MM.1S (cell line): ENCODE measurements around the gene ITIH3.

Source experiments
- DNase-seq: peaks from one replicate; pipeline ENCODE4 v3.0.0-alpha.2; 2015
- H2AFZ ChIP-seq: fragments of 300-600 bp; sonication (generic); 2 replicates; pipeline ENCODE4 v1.6.0; 2016; ENCODE audit warnings: antibody characterized with exemption, low read length
- H3F3A ChIP-seq: fragments of 300-600 bp; sonication (generic); 2 replicates; pipeline ENCODE4 v1.6.1; 2016; ENCODE audit warnings: mild to moderate bottlenecking, antibody characterized with exemption, low read length, moderate library complexity, mixed read lengths; ENCODE audit not compliant: insufficient read depth
- H3K27ac ChIP-seq: fragments of 300-600 bp; sonication (generic); 2 replicates; pipeline ENCODE4 v1.5.1; 2016; ENCODE audit warnings: mild to moderate bottlenecking, low read length
- H3K27me3 ChIP-seq: fragments of 300-600 bp; sonication (generic); replicated peaks from 2 replicates; pipeline ENCODE4 v1.6.0; 2016; ENCODE audit warnings: low read length; ENCODE audit not compliant: insufficient read depth
- H3K36me3 ChIP-seq: fragments of 300-600 bp; sonication (generic); replicated peaks from 2 replicates; pipeline ENCODE4 v1.6.1; 2016; ENCODE audit warnings: mild to moderate bottlenecking, low read length, mixed read lengths; ENCODE audit not compliant: insufficient read depth
- H3K4me1 ChIP-seq: fragments of 300-600 bp; sonication (generic); 2 replicates; pipeline ENCODE4 v1.6.1; 2016; ENCODE audit warnings: low read length, mixed read lengths
- H3K4me2 ChIP-seq: fragments of 300-600 bp; sonication (generic); 2 replicates; pipeline ENCODE4 v1.6.0; 2016; ENCODE audit warnings: low read depth, low read length
- H3K4me3 ChIP-seq: fragments of 300-600 bp; sonication (generic); 2 replicates; pipeline ENCODE4 v1.5.1; 2016; ENCODE audit warnings: low read length, mixed read lengths
- H3K79me2 ChIP-seq: fragments of 300-600 bp; sonication (generic); 2 replicates; pipeline ENCODE4 v1.6.1; 2016; ENCODE audit warnings: mixed run types, low read length, mixed read lengths
- H3K9ac ChIP-seq: fragments of 300-600 bp; sonication (generic); 2 replicates; pipeline ENCODE4 v1.6.1; 2016; ENCODE audit warnings: low read length, mixed read lengths
- H3K9me2 ChIP-seq: fragments of 300-600 bp; sonication (generic); replicated peaks from 2 replicates; pipeline ENCODE4 v1.6.1; 2016; ENCODE audit warnings: mild to moderate bottlenecking, low read length, mixed read lengths; ENCODE audit not compliant: insufficient read depth
- H3K9me3 ChIP-seq: fragments of 300-600 bp; sonication (generic); replicated peaks from 2 replicates; pipeline ENCODE4 v1.6.1; 2016; ENCODE audit warnings: mild to moderate bottlenecking, low read length, mixed read lengths; ENCODE audit not compliant: insufficient read depth
- H4K20me1 ChIP-seq: fragments of 300-600 bp; sonication (generic); 2 replicates; pipeline ENCODE4 v1.6.1; 2016; ENCODE audit warnings: mild to moderate bottlenecking, low read length, moderate library complexity, mixed read lengths; ENCODE audit not compliant: insufficient read depth
- EZH2 ChIP-seq: fragments of 300-600 bp; sonication (generic); optimal IDR thresholded peaks from 2 replicates; pipeline ENCODE3; 2017; ENCODE audit warnings: low read depth, mild to moderate bottlenecking, antibody characterized with exemption, low read length, mixed read lengths
- EZH2phosphoT487 ChIP-seq: fragments of 300-600 bp; sonication (generic); IDR thresholded peaks from 2 replicates; pipeline ENCODE4 v1.6.1; 2018; ENCODE audit warnings: antibody characterized with exemption, low read length
- TF ChIP-seq, protein P1 (sequence below): fragments of 300-600 bp; sonication (generic); IDR thresholded peaks from 2 replicates; pipeline ENCODE4 v1.5.1; 2016; ENCODE audit warnings: antibody characterized with exemption, low read length, mixed read lengths

ITIH3 gene

DNA sequence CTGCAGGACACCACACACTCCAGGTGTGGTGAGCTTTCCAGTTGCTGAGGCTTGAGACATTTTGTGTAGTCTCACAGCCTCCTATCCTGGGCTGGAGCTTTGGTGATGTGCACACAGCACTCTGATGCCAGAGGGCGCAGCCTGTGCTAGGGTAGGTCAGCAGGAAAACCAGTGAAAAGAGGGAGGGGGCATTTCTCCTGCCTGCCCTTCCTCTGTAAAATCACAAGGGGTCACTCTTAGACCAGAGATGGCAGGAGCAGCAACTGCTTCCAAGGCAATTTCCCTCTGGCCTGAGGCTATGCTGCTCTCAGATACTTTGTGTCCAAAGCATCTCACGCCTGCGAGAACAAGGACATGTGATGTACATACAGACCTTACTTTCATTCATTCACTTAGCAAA lies 56.8 kb downstream of the ITIH3 start:
- H3K4me3 ChIP-seq, result no peak overlapping the region
- TF ChIP-seq EZH2, result no peak
- TF ChIP-seq, protein P1, sequence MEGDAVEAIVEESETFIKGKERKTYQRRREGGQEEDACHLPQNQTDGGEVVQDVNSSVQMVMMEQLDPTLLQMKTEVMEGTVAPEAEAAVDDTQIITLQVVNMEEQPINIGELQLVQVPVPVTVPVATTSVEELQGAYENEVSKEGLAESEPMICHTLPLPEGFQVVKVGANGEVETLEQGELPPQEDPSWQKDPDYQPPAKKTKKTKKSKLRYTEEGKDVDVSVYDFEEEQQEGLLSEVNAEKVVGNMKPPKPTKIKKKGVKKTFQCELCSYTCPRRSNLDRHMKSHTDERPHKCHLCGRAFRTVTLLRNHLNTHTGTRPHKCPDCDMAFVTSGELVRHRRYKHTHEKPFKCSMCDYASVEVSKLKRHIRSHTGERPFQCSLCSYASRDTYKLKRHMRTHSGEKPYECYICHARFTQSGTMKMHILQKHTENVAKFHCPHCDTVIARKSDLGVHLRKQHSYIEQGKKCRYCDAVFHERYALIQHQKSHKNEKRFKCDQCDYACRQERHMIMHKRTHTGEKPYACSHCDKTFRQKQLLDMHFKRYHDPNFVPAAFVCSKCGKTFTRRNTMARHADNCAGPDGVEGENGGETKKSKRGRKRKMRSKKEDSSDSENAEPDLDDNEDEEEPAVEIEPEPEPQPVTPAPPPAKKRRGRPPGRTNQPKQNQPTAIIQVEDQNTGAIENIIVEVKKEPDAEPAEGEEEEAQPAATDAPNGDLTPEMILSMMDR, result peak; percentile 50
- no peak for TF ChIP-seq EZH2phosphoT487

DNA sequence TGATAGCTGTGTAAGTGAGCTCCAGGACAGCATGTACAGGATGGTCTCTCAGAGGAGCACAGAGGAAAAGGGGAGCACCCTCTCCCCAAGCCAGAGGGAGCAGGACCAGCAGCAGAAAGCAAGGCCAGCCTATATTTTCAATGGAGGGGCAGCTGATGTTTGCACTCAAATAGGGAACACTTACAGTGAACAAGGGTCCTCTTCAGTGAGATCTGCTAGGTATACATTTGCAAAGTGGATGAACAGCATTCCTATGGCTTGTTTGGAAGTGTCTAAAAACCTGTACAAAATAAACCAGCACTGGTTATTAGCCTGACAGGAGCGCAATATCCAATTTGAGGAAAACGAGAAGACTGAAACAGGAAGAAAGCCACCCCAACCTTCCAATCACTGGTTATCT lies 57.8 kb downstream of the ITIH3 start:
- TF ChIP-seq EZH2phosphoT487, result no peak
- no peak for TF ChIP-seq EZH2
- TF ChIP-seq, protein P1, result no peak
- H3K9me2 ChIP-seq, result no peaks in the 10 kb centered on the region
- H3K27me3 ChIP-seq, result no peaks in the 10 kb centered on the region
- no peak overlapping the region for H2AFZ ChIP-seq
- H3K36me3 ChIP-seq, result no peaks in the 10 kb centered on the region
- no peaks in the 10 kb centered on the region for H3K79me2 ChIP-seq
- no peaks in the 10 kb centered on the region for H3F3A ChIP-seq
- no peaks in the 10 kb centered on the region for H3K9me3 ChIP-seq
- no peak overlapping the region for H3K9ac ChIP-seq
- H4K20me1 ChIP-seq, result no peaks in the 10 kb centered on the region
- H3K4me2 ChIP-seq, result no peak overlapping the region
- no peak for DNase-seq
- H3K4me1 ChIP-seq, result no peaks in the 10 kb centered on the region
- H3K27ac ChIP-seq, result no peak overlapping the region
- no peak overlapping the region for H3K4me3 ChIP-seq

More for the DNA sequence above, 56.8 kb downstream of the ITIH3 start:
- Histone ChIP-seq H3F3A (0 out of 2 replicates have a peak, but pooled peaks cover under 1% of the 10 kb centered on the region), H2AFZ (no peak overlapping the region), H4K20me1 (no peaks in the 10 kb centered on the region), H3K9me3 (no peaks in the 10 kb centered on the region), H3K9ac (no peak overlapping the region), H3K36me3 (no peaks in the 10 kb centered on the region), H3K4me1 (peaks cover 5% of the 10 kb centered on the region), H3K4me2 (no peak overlapping the region), H3K27ac (no peak overlapping the region), H3K79me2 (no peaks in the 10 kb centered on the region), H3K27me3 (no peaks in the 10 kb centered on the region), H3K9me2 (no peaks in the 10 kb centered on the region)
- peak; percentile 20 for DNase-seq

DNA sequence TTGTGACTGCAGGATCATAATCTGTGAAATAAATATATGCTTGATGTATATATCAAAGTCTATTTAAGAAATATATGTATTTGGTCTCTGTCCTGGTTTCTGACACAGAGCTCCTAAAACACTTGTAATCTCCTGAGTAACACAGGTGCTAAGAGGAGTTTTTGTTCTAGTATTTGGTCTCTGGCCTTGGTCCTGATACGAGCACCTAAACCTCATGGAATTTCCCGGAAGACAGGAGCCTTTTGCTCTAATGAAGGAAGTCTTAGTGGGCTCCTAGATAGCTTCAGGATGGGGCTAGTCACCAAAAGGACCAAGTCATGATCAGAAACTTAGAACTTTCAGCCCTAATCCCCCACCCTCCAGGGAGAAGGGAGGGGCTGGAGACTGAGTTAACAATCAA lies 59.4 kb downstream of the ITIH3 start:
- H3K27ac ChIP-seq, result no peak overlapping the region
- no peak overlapping the region for H2AFZ ChIP-seq
- TF ChIP-seq, protein P1, result no peak
- TF ChIP-seq EZH2 (no peak), EZH2phosphoT487 (no peak)
- DNase-seq, result no peak
- H3K4me1 ChIP-seq, result no peaks in the 10 kb centered on the region
- no peak overlapping the region for H3K4me2 ChIP-seq
- H3F3A ChIP-seq, result no peaks in the 10 kb centered on the region
- no peak overlapping the region for H3K9ac ChIP-seq
- H3K4me3 ChIP-seq, result no peak overlapping the region
- H3K36me3 ChIP-seq, result no peaks in the 10 kb centered on the region
- H3K27me3 ChIP-seq, result no peaks in the 10 kb centered on the region
- H3K79me2 ChIP-seq, result no peaks in the 10 kb centered on the region
- no peaks in the 10 kb centered on the region for H3K9me3 ChIP-seq
- no peaks in the 10 kb centered on the region for H3K9me2 ChIP-seq
- no peaks in the 10 kb centered on the region for H4K20me1 ChIP-seq
